Body of pancreas (tissue), 4 donors: ENCODE measurements around the gene NCLN. TPM values are rescaled to one million over a fixed set of nuclear protein-coding genes. Genes with fewer than 3 reads are reported as not detected.

Experiments used
- ATAC-seq: fragments of 150-250 bp; one replicate; pipeline ENCODE4 v1.9.1; 2016
- DNase-seq, 4 donors: peaks; one replicate each; pipeline ENCODE4 v3.0.0-alpha.2; 2019
- H3K27ac ChIP-seq, 4 donors: fragments of 200-600 bp; sonication (generic); 1 replicate in 3 of 4; 2 replicates in 1 of 4; pipeline versions ENCODE4 v1.5.1 to v1.6.1; 2016 to 2019; ENCODE audit warnings: mild to moderate bottlenecking in 1 of 4, mixed read lengths in 1 of 4, moderate library complexity in 1 of 4
- H3K27me3 ChIP-seq, 2 donors: fragments of 200-600 bp; sonication (generic); one replicate each; pipeline ENCODE4 v1.6.0; 2016; ENCODE audit warnings: mild to moderate bottlenecking in 1 of 2
- H3K36me3 ChIP-seq, 2 donors: fragments of 200-600 bp; sonication (generic); replicated peaks in 1 of 2; 2 replicates each; pipeline ENCODE4 v1.5.1; 2016; ENCODE audit warnings: low read depth in 2 of 2; ENCODE audit not compliant: insufficient read depth in 1 of 2
- H3K4me1 ChIP-seq: fragments of 200-600 bp; sonication (generic); one replicate; pipeline ENCODE4 v1.6.0; 2016
- H3K4me3 ChIP-seq, 2 donors: fragments of 200-600 bp; sonication (generic); 1 replicate in 1 of 2; 2 replicates in 1 of 2; pipeline ENCODE4 v1.5.1; 2016 to 2019
- H3K9me3 ChIP-seq, 3 donors: fragments of 200-600 bp; sonication (generic); 1 replicate in 2 of 3; 2 replicates in 1 of 3; pipeline ENCODE4 v1.5.1; 2016
- CTCF ChIP-seq, 7 experiments: fragments of 450-650 bp in 4 of 7; fragments of 200-600 bp in 3 of 7; sonication (generic) in 3 of 7; IDR thresholded peaks; one replicate each; pipeline ENCODE4 v1.5.1; 2016 to 2019; ENCODE audit warnings: antibody characterized with exemption in 7 of 7
- POLR2A ChIP-seq, 3 donors: fragments of 450-650 bp; IDR thresholded peaks; one replicate each; pipeline ENCODE4 v1.6.1; 2016; ENCODE audit warnings: antibody characterized with exemption in 3 of 3, mild to moderate bottlenecking in 2 of 3
- WGBS, 2 donors: methylation state at CpG; one replicate each; pipeline ENCODE4 v1.1.5; 2017; 5-methylcytosine and 5-hydroxymethylcytosine counted together
- intact Hi-C: fragments of 100-400 bp; cut with DNase I; formaldehyde crosslinking; loops from one replicate; pipeline ENCODE4 v1.15.1; 2023
- total RNA-seq, 2 donors: library from RNA; depleted of rRNA; stranded (reverse); fragments of >200 nt; gene quantifications; one replicate each; pipeline ENCODE4 v1.1.0, GENCODE V29; 2016

NCLN gene
- total RNA-seq, 2 donors from 2014 or later: 30.6 to 56.0 TPM

- DNase-seq (no peak), ATAC-seq (no peak)
- TF ChIP-seq CTCF (IDR thresholded peaks at IDR 0.05): no peak
- TF ChIP-seq POLR2A (IDR thresholded peaks at IDR 0.05): no peak
- H3K36me3 ChIP-seq: no peaks in the 10 kb centered on the region
- intact Hi-C loops: no loop called here
- H3K4me3 ChIP-seq: no peak overlapping the region
- no peaks in the 10 kb centered on the region for H3K27me3 ChIP-seq
- 69 to 70% methylated on average over 14 to 15 of the region's 15 CpGs for WGBS, 2 donors
- no peak overlapping the region for H3K27ac ChIP-seq
- H3K9me3 ChIP-seq: peaks cover 0 to 4% (median 0%) of the 10 kb centered on the region in 3 donors
- H3K4me1 ChIP-seq: no peaks in the 10 kb centered on the region
Observed at GRCh38 chr19:3138268-3138667, 47.5 kb upstream of the NCLN start.

GRCh38 chr19:3140667-3141038 is 45.1 kb upstream of the NCLN start:
- H3K27ac ChIP-seq: peak overlapping the region in 1 of 4 donors; percentile 68
- no peaks in the 10 kb centered on the region for H3K36me3 ChIP-seq
- no peak overlapping the region for H3K4me3 ChIP-seq
- no peaks in the 10 kb centered on the region for H3K4me1 ChIP-seq
- ATAC-seq: no peak
- intact Hi-C loops: loop anchor here (10.0 kb wide), 1 partner anchor 476 kb away; no protein-coding TSS in a partner anchor
- TF ChIP-seq CTCF (IDR thresholded peaks at IDR 0.05) (no peak), POLR2A (IDR thresholded peaks at IDR 0.05) (no peak)
- peaks cover 0 to 4% (median 0%) of the 10 kb centered on the region in 3 donors for H3K9me3 ChIP-seq
- H3K27me3 ChIP-seq: no peaks in the 10 kb centered on the region
- DNase-seq: no peak

GRCh38 chr19:3142292-3142670 is 43.4 kb upstream of the NCLN start:
- TF ChIP-seq POLR2A (IDR thresholded peaks at IDR 0.05): no peak
- TF ChIP-seq CTCF (IDR thresholded peaks at IDR 0.05): no peak
- no peaks in the 10 kb centered on the region for H3K36me3 ChIP-seq
- peaks cover 0 to 4% (median 0%) of the 10 kb centered on the region in 3 donors for H3K9me3 ChIP-seq
- WGBS, 2 donors: 49 to 50% methylated on average over 6 of the region's 6 CpGs
- no peak overlapping the region for H3K4me3 ChIP-seq
- DNase-seq (peak in 1 of 4 donors; percentile 35), ATAC-seq (peak; percentile 16)
- no peaks in the 10 kb centered on the region for H3K27me3 ChIP-seq
- H3K4me1 ChIP-seq: no peaks in the 10 kb centered on the region
- intact Hi-C loops: loop anchor here (10.0 kb wide), 1 partner anchor 477 kb away; no protein-coding TSS in a partner anchor
- peak overlapping the region in 3 of 4 donors; percentile 4 to 68 (median 45) for H3K27ac ChIP-seq

- TF ChIP-seq POLR2A (IDR thresholded peaks at IDR 0.05) (no peak), CTCF (IDR thresholded peaks at IDR 0.05) (no peak)
- ATAC-seq (no peak), DNase-seq (no peak)
- WGBS, 2 donors: 50 to 54% methylated on average over 11 of the region's 11 CpGs
- Histone ChIP-seq H3K4me1 (no peaks in the 10 kb centered on the region), H3K27me3 (no peaks in the 10 kb centered on the region), H3K4me3 (no peak overlapping the region), H3K9me3 (peaks cover 0 to 4% (median 0%) of the 10 kb centered on the region in 3 donors), H3K36me3 (no peaks in the 10 kb centered on the region), H3K27ac (peak overlapping the region in 2 of 4 donors; percentile 45 to 68)
- intact Hi-C loops: loop anchor here (10.0 kb wide), 1 partner anchor 478 kb away; no protein-coding TSS in a partner anchor
Observed at GRCh38 chr19:3142781-3143337, 42.9 kb upstream of the NCLN start.
